ENCODE results near the gene ESR2.
"Not testable (repeated sequence)": the region's sequence is repeated elsewhere in the genome, so short reads cannot be mapped to it uniquely, and the experiment has no call there.

The ESR2 gene

DNA sequence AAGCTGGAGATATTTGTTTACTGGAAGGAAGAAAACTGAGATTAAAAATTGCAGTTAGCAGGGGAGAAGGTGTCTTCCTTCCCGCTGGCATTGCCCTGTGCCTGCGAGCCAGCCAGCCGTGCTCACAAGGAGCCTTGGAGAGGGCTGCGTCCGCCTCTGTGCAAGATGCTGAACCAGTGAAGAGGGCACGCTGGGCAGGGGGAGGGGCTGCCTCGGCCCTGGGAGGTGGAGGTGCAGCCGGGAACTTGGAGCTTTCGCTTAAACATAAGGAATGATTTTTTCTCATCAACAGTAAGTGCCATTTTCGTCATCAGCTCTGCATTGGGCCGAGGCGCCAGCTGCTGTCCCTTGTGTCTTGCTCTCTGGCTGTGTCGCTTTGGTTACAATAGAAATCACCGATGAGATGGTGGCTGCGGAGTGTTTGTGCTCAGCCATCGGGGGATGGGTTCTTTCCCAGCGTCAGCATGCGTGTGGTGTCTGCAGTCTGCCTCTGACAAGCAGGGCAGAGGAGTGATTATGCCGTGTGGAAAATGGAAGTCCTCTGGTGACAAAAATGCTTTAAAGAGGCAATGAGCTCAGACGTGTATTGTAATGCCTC, 97.3 kb downstream of the ESR2 start:
- DNase-seq (ENCODE audit: low read depth) = no peak

DNA sequence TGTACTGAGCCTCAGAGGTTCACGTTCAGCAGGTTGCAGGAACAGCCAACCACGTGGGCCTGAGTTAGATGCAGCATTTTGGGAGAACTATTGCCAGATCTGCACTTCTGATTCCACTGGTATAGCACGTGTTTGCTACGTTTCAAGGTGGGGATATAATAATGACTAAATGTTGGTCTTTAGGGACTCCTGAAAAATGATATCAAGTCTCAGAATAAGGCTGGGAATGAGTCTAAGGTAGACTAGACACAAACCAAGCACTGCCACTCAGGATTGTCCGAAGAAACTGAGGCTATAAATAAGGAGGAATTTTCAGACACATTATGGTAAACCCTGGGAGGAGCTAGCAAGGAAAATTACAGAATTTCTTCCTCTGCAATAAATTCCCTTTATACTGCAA, 98.1 kb downstream of the ESR2 start:
- no peak for DNase-seq (ENCODE audit: low read depth)

DNA sequence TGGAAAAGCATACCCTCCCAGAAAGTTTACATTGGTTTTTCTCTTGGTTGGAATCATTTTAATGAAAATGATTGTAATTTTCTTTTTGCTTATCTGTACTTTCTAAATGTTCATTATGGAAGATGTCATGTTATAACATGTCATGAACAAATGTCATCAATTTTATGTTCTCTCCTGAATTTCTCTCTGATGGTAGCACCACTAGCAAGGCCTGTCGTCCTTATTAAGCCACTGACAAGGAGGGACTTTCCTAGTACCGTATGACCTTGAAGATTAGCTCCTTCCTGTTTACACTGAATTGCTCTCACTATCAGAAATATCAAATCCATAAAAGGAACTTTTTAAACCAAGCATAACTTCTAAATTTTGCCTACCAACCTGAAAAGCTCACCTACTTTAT, 99.0 kb downstream of the ESR2 start:
- DNase-seq (ENCODE audit: low read depth) = no peak

DNA sequence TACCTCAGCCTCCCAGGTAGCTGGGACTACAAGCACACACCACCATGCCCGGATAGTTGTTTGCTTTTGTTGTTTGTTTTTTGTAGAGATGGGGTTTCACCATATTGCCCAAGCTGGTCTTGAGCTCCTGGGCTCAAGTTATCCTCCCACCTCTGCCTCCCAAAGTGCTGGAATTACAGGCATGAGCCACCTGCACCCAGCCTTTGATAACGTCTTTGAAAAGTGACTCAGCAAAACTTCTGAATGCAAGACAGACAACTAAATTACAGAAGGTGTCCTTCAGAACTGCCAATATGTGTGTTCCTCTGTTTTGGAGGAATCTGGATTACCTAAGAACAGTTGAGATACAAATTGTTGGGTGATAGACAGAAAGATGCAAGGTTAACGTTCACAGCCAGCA, 99.8 kb downstream of the ESR2 start:
- DNase-seq (ENCODE audit: low read depth) = no peak

DNA sequence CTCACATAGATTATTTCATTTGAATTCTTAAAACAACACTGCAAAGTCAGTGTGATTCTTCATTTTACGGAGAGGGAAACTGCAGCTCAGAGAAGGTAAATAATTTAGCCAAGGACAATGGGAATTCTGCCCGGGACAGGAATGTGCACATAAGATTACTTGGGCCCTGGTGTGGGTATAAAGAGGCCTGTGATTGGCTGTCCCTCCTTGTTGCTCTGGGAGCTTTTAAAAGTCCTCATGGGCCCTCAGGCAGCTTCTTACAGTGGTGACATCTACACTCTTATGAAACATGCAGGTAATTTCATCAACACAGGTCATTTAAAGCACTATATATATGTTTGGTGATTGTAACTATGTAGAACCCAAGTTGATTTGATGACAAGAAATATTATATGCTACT, 100.3 kb downstream of the ESR2 start:
- no peak for DNase-seq (ENCODE audit: low read depth)

DNA sequence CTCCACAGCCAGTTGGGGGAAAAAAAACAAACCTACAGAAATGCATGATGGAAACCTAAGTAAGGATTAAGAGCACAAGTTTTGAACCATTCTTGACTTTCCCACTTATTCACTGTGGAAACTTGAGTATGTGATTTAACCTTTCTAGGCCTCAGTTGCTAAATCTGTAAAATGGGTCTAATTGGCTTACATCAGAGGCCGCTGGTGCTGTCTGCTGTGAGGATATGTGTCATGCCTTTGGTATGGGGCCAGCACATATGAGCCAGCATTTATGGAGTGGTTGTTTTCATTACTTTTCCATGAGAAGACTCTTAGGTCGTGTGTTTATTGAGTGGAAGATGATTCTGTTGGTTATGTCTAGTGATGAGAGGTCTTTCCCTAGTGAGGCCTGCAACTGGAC, 102.4 kb downstream of the ESR2 start:
- DNase-seq (ENCODE audit: low read depth) = peak; percentile 1

DNA sequence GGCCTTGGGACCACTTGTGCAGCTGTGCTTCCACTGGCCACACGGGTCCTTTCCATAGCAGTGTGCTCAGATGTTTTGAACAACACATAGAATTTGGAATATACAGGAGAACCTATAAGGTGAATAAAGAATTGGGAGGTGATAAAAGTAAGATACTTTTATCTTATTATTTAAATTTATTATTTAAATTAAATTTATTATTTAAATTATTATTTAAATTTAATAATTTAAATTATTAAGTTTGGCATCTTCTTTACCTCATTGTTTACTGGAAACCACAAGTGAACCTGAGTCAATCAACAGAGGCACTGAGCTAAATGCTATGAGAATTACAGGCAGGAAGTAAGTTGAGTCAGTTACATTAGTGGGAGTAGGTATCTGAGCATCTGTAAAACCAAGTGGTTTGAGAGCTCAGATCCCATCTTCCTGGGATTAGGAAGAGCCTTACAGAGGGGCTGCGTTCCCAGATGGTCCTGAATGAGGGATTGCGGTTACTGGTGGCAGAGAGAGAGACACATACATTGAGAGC, 103.1 kb downstream of the ESR2 start:
- no peak for DNase-seq (ENCODE audit: low read depth)

DNA sequence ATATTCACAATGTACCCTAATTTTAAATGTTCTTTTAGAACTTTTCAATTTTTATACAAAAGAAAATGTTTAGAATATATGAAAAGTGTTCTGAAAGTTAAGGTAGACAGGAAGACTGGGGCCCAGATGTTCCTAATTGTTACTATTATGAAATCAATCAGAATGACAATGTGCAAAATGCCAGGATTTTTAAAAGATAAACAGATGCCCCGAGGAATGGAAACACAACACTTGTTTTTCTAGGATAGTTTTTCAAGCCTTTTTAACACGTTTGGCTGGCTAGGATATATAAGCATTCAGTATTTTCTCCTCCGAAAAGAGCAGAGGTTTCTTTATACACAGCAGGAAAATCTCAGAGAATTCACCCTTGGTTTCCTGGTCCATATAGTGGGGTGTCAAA, 106.8 kb downstream of the ESR2 start:
- DNase-seq (ENCODE audit: low read depth) = no peak

DNA sequence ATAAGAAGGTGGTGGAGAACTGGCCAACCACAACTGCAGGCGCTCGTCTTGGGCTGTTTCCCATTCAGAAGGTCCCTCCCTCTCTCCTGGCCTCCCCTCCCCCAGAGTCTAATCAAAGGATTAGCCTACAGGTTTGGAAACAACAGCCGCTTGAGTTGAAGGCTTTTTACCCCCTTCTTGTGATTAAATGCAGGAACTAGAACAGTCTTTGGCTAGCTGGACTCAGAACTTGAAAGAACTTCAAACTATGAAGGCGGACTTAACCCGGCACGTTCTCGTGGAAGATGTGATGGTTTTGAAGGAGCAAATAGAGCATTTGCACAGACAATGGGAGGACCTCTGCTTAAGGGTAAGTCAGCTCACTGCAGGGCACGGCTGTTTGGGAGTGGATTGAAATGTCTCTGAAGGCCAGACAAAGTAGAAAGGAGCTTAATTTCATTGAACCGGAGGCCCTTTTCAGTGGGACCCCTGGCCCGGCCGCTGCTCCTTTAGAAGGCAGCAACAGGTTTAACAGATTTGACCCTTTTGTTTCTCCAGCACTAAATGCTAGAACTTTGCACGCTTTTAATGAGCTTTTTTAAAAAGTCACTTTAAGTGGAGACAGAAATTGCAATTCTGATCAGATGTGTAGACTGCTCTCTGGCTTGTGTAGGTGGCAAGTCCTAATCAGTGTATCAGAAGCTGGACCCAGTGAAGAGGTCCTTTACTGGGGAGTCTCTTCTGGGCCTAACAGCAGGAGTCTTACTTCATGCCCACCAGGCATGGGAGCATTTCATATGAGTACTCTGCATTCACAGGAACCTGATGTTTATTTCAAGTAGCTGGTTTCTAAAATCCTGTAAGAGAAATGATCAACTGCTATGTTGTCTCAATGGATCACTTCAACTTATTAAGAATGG, 107.7 kb downstream of the ESR2 start:
- DNase-seq (ENCODE audit: low read depth) = no peak

DNA sequence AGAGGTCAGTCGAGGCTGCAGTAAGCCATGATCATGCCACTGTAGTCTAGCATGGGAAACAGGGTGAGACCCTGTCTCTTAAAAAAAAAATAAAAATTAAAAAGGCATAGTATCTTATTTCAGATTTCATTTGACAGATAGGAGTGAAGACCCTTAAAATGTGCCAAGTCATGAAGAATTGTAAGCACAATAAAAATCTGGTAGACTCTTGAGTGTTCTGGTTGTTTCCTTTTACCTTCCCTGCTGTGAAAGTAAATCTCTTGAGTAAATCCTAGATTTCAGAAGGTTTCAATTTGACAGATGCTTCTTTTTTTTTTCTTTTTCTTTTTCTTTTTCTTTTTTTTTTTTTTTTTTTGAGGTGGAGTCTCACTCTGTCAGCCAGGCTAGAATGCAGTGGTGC, 109.0 kb downstream of the ESR2 start:
- DNase-seq (ENCODE audit: low read depth) = no peak

DNA sequence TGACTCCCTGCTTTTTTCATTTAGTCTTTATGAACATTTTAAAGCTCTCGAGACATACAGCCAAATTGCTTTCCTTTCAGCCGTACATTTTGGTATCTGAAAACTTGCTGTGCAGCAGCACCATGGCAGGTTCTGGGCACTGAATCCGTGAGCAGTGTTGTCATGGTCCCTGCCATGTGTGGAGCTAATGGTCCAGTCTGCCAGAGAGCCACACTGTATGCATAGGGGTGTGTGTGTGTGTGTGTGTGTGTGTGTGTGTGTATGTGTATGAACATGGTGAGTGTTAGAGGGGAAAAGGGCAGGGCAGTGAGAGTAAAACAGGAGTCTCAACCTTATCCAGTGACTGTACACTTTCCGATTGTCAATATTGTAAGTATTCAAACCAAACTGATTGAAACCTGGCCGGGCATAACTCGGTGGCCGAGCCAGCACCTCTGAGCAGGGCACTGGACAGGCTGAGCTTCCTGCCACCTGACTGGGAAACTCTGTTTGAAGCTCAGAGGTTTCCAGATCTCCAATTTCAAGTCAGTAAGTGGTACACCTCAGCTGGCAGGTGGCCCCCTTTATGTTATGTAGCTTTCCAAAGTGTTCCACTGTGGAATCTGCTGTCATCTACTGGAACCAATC, 110.0 kb downstream of the ESR2 start:
- no peak for DNase-seq (ENCODE audit: low read depth)

DNA sequence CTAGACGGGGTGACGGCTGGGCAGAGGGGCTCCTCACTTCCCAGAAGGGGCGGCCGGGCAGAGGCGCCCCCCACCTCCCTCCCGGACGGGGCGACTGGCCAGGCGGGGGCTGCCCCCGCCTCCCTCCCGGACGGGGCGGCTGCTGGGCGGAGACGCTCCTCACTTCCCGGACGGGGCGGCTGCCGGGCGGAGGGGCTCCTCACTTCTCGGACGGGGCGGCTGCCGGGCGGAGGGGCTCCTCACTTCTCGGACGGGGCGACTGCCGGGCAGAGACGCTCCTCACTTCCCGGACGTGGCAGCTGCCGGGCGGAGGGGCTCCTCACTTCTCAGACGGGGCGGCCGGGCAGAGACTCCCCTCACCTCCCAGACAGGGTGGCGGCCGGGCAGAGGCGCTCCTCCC, 111.3 kb downstream of the ESR2 start:
- not testable (repeated sequence) for DNase-seq (ENCODE audit: low read depth)

DNA sequence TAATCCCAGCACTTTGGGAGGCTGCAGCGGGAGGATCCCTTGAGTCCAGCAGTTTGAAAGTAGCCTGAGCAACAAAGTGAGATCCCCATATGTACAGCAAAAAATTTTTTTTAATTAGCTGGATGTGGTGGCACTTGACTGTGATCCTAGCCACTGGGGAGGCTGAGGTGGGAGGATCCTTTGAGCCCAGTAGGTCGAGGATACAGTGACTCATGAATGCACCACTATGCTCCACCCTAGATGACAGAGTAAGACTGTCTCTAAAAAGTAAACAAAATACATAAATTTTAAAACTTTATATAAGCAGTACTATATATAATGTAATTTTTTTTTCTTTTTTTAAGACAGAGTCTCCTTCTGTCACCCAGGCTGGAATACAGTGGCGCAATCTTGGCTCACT, 115.4 kb downstream of the ESR2 start:
- no peak for DNase-seq (ENCODE audit: low read depth)

DNA sequence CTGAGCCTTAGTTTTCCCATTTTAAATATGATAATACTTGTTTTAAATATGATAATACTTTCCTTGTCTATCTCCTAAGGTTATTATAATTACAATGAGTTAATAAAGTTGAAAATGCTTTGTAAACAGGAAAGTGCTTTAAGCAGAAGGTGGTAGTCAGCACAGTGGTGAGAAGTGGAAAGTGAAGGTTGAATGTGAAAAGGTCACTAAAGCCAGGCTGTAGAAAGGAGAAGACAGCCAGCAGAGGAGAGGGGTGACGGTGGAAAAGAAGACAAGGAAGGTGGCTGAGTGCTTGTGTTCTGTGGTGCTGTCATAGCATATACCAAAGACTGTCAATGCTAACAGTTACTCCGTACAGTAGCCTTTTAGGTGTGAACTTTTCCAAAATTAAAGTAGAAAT, 117.8 kb downstream of the ESR2 start:
- DNase-seq (ENCODE audit: low read depth) = no peak

DNA sequence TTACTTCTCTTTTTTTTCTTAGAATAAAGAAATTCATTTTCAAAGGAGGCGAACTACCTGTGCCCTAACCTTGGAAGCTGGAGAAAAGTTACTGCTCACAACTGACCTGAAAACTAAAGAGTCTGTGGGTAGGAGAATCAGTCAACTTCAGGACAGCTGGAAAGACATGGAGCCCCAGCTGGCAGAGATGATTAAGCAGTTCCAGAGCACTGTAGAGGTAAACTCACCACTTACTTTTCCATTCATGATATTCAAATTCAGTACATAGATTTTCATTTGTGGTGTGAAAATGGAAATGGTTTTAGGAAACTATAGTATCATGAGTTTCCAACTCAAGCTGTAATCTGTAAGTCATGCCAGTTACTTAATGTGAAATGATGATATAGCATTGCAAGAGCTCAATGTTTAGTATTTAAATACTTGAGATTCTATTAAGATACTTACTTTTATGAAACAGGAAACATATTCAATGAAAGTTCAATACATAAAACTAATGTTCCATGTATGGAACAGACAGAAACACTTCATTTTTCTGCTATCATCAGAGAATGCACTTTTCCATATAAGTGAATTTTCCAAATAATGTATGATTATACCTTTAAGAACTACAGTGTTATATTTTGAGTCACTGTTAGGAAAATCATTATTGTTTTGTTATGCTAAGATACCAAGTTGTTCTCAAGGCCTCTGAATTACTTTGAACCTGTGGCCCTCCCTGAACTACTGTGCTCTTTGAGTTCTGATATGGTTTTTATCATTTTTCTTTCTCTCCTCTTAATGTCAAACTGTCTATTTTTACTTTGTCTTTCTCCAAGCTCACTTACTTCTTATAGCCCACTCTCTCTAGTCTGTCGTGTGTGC, 119.0 kb downstream of the ESR2 start:
- DNase-seq (ENCODE audit: low read depth) = no peak

DNA sequence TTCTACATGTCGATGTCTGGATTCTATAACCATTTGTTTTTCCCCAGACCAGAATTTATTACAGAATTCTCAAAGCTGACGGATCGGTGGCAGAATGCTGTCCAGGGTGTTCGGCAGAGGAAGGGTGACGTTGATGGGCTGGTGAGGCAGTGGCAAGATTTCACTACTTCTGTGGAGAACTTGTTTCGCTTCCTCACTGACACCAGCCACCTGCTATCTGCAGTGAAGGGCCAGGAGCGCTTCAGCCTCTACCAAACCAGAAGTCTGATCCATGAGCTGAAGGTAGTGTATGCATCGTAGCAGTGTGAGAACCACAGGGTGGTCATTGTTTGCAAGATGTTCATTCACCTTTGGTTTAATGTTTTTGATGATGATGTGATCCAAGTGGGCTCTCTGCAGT, 124.0 kb downstream of the ESR2 start:
- DNase-seq (ENCODE audit: low read depth) = no peak

DNA sequence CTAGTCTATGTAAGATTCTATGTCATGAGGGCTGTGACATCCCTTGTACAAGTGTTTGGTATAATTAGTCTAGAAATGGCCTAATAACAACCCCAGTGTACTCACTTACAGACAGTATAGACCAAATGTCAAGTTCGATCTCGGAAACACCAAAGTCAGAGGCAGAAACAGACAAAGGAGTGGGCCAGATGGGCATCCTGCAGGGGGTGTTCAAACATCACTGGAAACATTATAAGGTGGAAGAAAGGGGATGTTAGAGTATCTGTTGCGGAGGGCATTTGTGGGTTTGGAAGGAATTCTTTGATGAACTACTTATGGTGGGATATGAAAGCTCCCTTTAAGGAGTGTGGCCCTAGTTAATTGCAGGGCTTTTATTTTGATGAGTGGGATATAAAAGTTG, 134.6 kb downstream of the ESR2 start:
- DNase-seq (ENCODE audit: low read depth) = no peak

DNA sequence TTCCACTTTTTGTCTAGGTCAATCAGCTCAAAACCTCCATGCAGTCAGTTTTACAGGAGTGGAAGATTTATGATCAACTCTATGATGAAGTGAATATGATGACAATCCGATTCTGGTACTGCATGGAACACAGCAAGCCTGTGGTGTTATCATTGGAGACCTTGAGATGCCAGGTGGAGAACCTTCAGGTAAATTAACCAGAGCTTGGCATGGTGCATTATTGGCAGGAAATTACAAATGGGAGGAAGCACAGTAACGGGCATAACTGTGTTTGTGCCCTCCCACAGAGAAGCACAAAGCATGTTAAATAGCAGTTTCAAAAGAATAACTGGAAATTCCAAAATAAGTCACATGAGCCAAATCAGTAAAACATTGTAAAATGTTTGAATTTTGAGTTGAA, 135.6 kb downstream of the ESR2 start:
- no peak for DNase-seq (ENCODE audit: low read depth)

DNA sequence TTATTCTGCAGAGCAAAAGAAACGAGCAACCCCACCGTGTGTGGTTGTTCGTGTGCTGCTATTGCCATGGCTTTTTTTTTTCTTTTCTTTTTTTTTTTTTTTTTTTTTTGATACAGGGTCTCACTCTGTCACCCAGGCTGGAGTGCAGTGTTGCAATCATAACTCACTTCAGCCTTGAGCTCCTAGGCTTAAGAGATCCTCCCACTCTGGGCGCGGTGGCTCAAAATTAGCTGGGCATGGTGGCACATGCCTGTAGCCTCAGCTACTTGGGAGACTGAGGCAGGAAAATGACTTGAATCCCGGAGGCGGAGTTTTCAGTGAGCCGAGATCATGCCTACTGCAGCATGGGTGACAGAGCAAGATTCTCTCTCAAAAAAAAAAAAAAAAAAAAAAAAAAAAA, 144.2 kb downstream of the ESR2 start:
- no peak for DNase-seq (ENCODE audit: low read depth)

DNA sequence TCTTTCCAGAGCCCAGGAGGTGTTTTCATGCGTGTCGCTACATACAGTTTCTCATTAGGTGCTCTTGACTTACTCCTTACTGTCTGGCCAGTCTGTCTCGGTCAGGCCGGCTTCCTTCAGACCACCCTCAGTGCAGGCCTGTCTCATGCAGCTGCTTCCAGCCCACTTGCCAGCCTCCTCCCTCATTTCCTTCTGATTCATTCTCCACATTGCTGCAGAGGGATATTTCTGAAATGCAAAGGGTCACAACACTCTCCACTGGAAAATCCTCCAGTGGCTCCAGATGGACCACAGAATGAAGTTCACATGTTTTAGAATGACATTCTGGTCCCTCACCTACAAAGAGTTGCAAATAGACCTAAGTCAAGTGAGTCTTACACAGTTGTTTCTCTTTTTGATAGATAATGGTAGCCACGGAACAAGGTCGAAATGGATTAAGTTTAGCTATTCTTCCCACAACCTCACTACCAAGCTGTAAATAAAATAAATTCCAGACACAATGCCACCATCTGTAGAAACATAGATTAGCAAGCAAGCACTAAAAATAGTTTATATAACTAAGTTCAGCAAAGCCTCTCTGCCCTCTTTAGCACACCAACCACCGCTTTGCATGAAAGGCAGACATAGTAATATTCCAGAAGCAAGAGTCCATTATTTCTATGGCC, 146.9 kb downstream of the ESR2 start:
- DNase-seq (ENCODE audit: low read depth) = no peak

DNA sequence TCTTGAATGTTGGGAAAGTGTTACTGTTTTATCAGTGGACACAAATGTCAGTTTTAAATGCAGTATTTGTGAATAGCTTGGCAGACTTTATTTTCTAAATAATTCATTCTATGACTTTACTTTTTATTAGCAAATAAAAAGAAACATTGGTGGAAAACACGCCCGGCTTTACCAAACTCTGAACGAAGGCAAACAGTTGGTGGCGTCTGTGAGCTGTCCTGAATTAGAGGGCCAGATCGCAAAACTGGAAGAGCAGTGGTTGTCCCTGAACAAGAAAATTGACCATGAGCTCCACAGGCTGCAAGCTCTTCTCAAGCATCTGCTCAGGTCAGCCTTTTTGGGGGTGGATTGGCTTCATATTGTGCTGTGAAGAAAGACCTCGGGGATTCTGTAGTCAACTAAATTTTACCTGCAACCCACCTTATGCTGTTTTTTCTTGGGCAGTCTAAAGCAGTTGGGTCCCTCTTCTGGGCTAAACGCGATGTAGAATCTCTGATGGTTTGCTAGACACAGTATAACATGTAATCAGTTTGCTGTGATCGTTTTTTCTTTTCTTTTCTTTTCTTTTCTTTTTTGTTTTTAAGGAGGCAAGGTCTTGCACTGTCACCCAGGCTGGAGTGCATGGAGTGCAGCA, 156.4 kb downstream of the ESR2 start:
- DNase-seq (ENCODE audit: low read depth) = no peak
